K562 (cell line): ENCODE measurements around the gene KCNT1. TPM values are rescaled to one million over a fixed set of nuclear protein-coding genes. Genes with fewer than 3 reads are reported as not detected.

Experiments
- ATAC-seq: fragments of 200-7000 bp; cut with Tn5 transposase; 3 replicates; pipeline ENCODE4 v1.9.1; 2020; ENCODE audit warnings: moderate library complexity
- BruUV-seq: library from RNA; stranded (reverse); fragments of 400-500 nt; replicated peaks from 2 replicates; lab custom pipeline; 2021; lab: Mats Ljungman, UMichigan
- CTCF ChIA-PET: fragments of 300-600 bp; formaldehyde crosslinking; extraction: SDS; loops from one replicate; lab custom pipeline; 2021; ENCODE audit warnings: low intra/inter-chr PET ratio; lab: Yijun Ruan, JAX
- POLR2A ChIA-PET: fragments of 300-600, 350-650 bp; sonication (Branson Sonifier 250); formaldehyde crosslinking; extraction: SDS; loops from one replicate; lab custom pipeline; 2021; ENCODE audit warnings: antibody characterized with exemption, inconsistent platforms; lab: Yijun Ruan, JAX
- DNase-seq, 4 experiments: peaks; one replicate each; pipeline versions ENCODE4 v3.0.0 to v3.0.0-alpha.2; 2011 to 2018; ENCODE audit warnings: low spot score in 3 of 4, mixed read lengths in 3 of 4; ENCODE audit errors: extremely low read depth in 1 of 4
- FAIRE-seq: peaks from 2 replicates; lab custom pipeline; 2011; peaks lifted over from hg19 to GRCh38; lab: Jason Lieb, UNC
- H2AFZ ChIP-seq: 2 replicates; pipeline ENCODE4 v1.6.0; 2011; ENCODE audit warnings: low read depth, low read length, control low read depth, inconsistent platforms
- H3K27ac ChIP-seq: fragments of 200-600 bp; 3 replicates; pipeline ENCODE4 v1.8.0; 2011; ENCODE audit warnings: low read depth, mild to moderate bottlenecking, control low read depth, inconsistent platforms, low read length, moderate library complexity, mixed read lengths; ENCODE audit errors: extremely low read depth
- H3K27me3 ChIP-seq, 2 experiments: fragments of 300-600 bp in 1 of 2; 2 replicates in 1 of 2; 3 replicates in 1 of 2; pipeline versions ENCODE4 v1.6.0 to v1.8.0; 2011; ENCODE audit warnings: inconsistent platforms in 2 of 2, low read length in 2 of 2, mild to moderate bottlenecking in 1 of 2, mixed read lengths in 1 of 2, moderate library complexity in 1 of 2; ENCODE audit not compliant: control insufficient read depth in 2 of 2, insufficient read depth in 2 of 2
- H3K36me3 ChIP-seq: fragments of 300-600 bp; 3 replicates; pipeline ENCODE4 v1.8.0; 2011; ENCODE audit warnings: mild to moderate bottlenecking, low read length, inconsistent platforms; ENCODE audit not compliant: control insufficient read depth, insufficient read depth
- H3K4me1 ChIP-seq, 2 experiments: fragments of 200-600 bp in 1 of 2; replicated peaks in 1 of 2; 2 replicates in 1 of 2; 3 replicates in 1 of 2; pipeline versions ENCODE4 v1.5.1 to v1.8.0; 2011; ENCODE audit warnings: inconsistent platforms in 2 of 2, low read length in 2 of 2, mild to moderate bottlenecking in 1 of 2, mixed read lengths in 1 of 2, moderate library complexity in 1 of 2; ENCODE audit not compliant: control insufficient read depth in 2 of 2, insufficient read depth in 2 of 2
- H3K4me2 ChIP-seq: 2 replicates; pipeline ENCODE4 v1.6.1; 2011; ENCODE audit warnings: low read length, control low read depth, inconsistent platforms, mixed read lengths; ENCODE audit not compliant: insufficient read depth
- H3K4me3 ChIP-seq: fragments of 200-600 bp; sonication (generic), shearing (Covaris generic); 2 replicates; pipeline ENCODE4 v1.5.1; 2016; ENCODE audit warnings: control low read depth, inconsistent platforms
- H3K79me2 ChIP-seq: fragments of 200-600 bp; 3 replicates; pipeline ENCODE4 v1.8.0; 2011; ENCODE audit warnings: low read length, inconsistent platforms; ENCODE audit not compliant: control insufficient read depth, insufficient read depth
- H3K9ac ChIP-seq, 2 experiments: 2 replicates each; pipeline versions ENCODE4 v1.6.0 to v1.6.1; 2011; ENCODE audit warnings: low read depth in 2 of 2, low read length in 2 of 2, control low read depth in 1 of 2, inconsistent platforms in 1 of 2, mild to moderate bottlenecking in 1 of 2, mixed read lengths in 1 of 2; ENCODE audit not compliant: insufficient read depth in 1 of 2
- H3K9me1 ChIP-seq: one replicate; pipeline ENCODE4 v1.6.0; 2011; ENCODE audit warnings: inconsistent platforms, mild to moderate bottlenecking, low read length, moderate library complexity; ENCODE audit not compliant: control insufficient read depth, insufficient read depth
- H3K9me3 ChIP-seq: replicated peaks from 2 replicates; pipeline ENCODE4 v1.5.1; 2011; ENCODE audit warnings: low read depth, low read length, inconsistent platforms; ENCODE audit not compliant: control insufficient read depth, insufficient read depth
- H4K20me1 ChIP-seq: replicated peaks from 2 replicates; pipeline ENCODE4 v1.6.1; 2011; ENCODE audit warnings: low read length, inconsistent platforms, mixed read lengths; ENCODE audit not compliant: control insufficient read depth, insufficient read depth
- ATF7 ChIP-seq: fragments of 450-650 bp; IDR thresholded peaks from 2 replicates; pipeline ENCODE4 v1.7.1; 2014; ENCODE audit warnings: mild to moderate bottlenecking, moderate library complexity
- CBFA2T3 ChIP-seq: fragments of 450-650 bp; IDR thresholded peaks from 2 replicates; pipeline ENCODE4 v1.6.1; 2017
- EWSR1 ChIP-seq: fragments of 450-650 bp; IDR thresholded peaks from 2 replicates; pipeline ENCODE4 v1.6.1; 2018; ENCODE audit warnings: borderline replicate concordance, mild to moderate bottlenecking, low read depth, moderate library complexity; ENCODE audit not compliant: partially characterized antibody
- KAT7 ChIP-seq: sonication (generic); formaldehyde crosslinking; IDR thresholded peaks from 2 replicates; pipeline ENCODE4 v1.8.0; 2022; ENCODE audit warnings: missing genetic modification reagents, mild to moderate bottlenecking, borderline replicate concordance
- MAFF ChIP-seq: IDR thresholded peaks from 2 replicates; pipeline ENCODE4 v1.6.1; 2012; ENCODE audit warnings: low read length, improper control_type of control experiment
- ZNF347 ChIP-seq: fragments of 450-650 bp; formaldehyde crosslinking; IDR thresholded peaks from 2 replicates; pipeline ENCODE4 v1.4.0; 2020; ENCODE audit warnings: low read depth, mild to moderate bottlenecking, moderate library complexity
- WGBS: fragments of 100-300 bp; shearing (Covaris generic); methylation state at CpG from one replicate; pipeline ENCODE4 v1.1.6; 2016; ENCODE audit warnings: low coverage, mixed read lengths; ENCODE audit not compliant: insufficient coverage; ENCODE audit errors: missing lambda C conversion rate; 5-methylcytosine and 5-hydroxymethylcytosine counted together
- in situ Hi-C: fragments of 300-500 bp; cut with MboI; formaldehyde crosslinking; loops from 4 replicates; pipeline ENCODE4 v1.15.0; 2018; ENCODE audit warnings: inconsistent platforms, mixed read lengths
- intact Hi-C: fragments of 100-400 bp; cut with micrococcal nuclease; formaldehyde crosslinking; loops from 2 replicates; pipeline ENCODE4 v1.14.2; 2022
- polyA plus RNA-seq, 8 experiments: library from polyadenylated mRNA; depleted of rRNA in 4 of 8; stranded (reverse) in 5 of 8; unstranded in 3 of 8; fragments of >200 nt; fragmentation: Nextera tagmentation in 2 of 8; fragmentation: Illumina TruSeq in 1 of 8; extraction: Ambion mirVana in 2 of 8; extraction: Trizol in 1 of 8; gene quantifications; 2 replicates each; pipeline versions ENCODE4 v1.2.1 to v1.2.3, GENCODE V29; 2011 to 2014; ENCODE audit warnings: inconsistent platforms in 1 of 8, missing spikeins in 1 of 8
- total RNA-seq, 7 experiments: library from RNA; depleted of rRNA in 6 of 7; stranded (reverse); fragments of >200 nt in 6 of 7; fragmentation: Illumina TruSeq in 2 of 7; extraction: Trizol in 2 of 7; gene quantifications; 2 replicates each; pipeline versions ENCODE4 v1.2.1 to v1.2.3, GENCODE V29; 2011 to 2021; ENCODE audit warnings: low replicate concordance in 1 of 7
- TF ChIP-seq, protein P1 (sequence below): fragments of 450-650 bp; IDR thresholded peaks from 2 replicates; pipeline ENCODE4 v1.7.1; 2018; ENCODE audit warnings: mild to moderate bottlenecking, low read depth; ENCODE audit not compliant: partially characterized antibody
- TF ChIP-seq, protein P2 (sequence below): sonication (generic); formaldehyde crosslinking; IDR thresholded peaks from 2 replicates; pipeline ENCODE4 v1.8.0; 2022; ENCODE audit warnings: mild to moderate bottlenecking, missing genetic modification reagents

KCNT1 gene
- total and polyA plus RNA-seq, 9 of the 15 experiments (the other 6 are each of a cell fraction or from before 2014, with no cell fraction given) = 0.05 TPM; not detected in 8

DNA sequence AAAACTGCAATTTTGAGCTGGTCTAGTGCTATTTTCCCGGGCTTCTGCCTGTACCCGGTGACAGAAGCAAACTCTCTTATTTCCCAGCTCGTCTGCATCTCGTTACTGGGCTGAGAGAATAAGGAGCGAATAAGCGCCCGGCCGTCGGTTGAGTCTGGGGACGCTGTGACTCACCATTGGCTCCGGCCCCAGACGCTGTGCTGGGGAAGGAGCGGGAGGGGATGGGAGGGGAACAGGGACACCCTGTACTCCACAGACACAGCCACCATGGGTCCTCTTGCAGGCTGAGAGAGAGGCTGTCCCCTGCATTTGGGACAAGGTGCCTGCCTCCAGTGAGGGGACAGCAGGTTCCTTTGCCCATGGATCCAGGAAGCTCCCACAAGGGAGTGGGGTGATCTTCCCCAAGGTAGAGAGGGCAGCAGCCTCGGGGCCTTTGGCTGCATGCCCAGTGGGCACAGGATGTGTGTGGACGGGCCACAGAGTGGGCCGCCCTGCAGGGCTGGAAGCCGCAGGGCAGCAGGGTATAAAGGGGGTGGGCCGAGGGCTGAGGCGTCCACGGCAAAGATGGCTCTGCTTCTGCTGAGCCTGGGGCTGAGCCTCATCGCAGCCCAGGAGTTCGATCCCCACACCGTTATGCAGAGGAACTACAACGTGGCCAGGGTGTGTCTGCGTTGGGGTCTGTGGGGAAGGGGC lies 39.1 kb upstream of the KCNT1 start, which contains the start of gene LCN9:
LCN9 (plus strand) TSS at position 552 of the 693 bp plus-strand sequence; CDS start at position 565, 13 bp downstream.
- no peak within 1 kb of the TSS for H3K27ac ChIP-seq
- H3K27me3 ChIP-seq = peaks cover 39 to 78% of the 10 kb centered on the region in 2 experiments
- TF ChIP-seq CBFA2T3 (no peak), MAFF (no peak), ATF7 (no peak), KAT7 (CRISPR knock-in tag) (no peak), ZNF347 (no peak), EWSR1 (no peak)
- TF ChIP-seq, protein P1, sequence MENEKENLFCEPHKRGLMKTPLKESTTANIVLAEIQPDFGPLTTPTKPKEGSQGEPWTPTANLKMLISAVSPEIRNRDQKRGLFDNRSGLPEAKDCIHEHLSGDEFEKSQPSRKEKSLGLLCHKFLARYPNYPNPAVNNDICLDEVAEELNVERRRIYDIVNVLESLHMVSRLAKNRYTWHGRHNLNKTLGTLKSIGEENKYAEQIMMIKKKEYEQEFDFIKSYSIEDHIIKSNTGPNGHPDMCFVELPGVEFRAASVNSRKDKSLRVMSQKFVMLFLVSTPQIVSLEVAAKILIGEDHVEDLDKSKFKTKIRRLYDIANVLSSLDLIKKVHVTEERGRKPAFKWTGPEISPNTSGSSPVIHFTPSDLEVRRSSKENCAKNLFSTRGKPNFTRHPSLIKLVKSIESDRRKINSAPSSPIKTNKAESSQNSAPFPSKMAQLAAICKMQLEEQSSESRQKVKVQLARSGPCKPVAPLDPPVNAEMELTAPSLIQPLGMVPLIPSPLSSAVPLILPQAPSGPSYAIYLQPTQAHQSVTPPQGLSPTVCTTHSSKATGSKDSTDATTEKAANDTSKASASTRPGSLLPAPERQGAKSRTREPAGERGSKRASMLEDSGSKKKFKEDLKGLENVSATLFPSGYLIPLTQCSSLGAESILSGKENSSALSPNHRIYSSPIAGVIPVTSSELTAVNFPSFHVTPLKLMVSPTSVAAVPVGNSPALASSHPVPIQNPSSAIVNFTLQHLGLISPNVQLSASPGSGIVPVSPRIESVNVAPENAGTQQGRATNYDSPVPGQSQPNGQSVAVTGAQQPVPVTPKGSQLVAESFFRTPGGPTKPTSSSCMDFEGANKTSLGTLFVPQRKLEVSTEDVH = no peak
- TF ChIP-seq, protein P2, sequence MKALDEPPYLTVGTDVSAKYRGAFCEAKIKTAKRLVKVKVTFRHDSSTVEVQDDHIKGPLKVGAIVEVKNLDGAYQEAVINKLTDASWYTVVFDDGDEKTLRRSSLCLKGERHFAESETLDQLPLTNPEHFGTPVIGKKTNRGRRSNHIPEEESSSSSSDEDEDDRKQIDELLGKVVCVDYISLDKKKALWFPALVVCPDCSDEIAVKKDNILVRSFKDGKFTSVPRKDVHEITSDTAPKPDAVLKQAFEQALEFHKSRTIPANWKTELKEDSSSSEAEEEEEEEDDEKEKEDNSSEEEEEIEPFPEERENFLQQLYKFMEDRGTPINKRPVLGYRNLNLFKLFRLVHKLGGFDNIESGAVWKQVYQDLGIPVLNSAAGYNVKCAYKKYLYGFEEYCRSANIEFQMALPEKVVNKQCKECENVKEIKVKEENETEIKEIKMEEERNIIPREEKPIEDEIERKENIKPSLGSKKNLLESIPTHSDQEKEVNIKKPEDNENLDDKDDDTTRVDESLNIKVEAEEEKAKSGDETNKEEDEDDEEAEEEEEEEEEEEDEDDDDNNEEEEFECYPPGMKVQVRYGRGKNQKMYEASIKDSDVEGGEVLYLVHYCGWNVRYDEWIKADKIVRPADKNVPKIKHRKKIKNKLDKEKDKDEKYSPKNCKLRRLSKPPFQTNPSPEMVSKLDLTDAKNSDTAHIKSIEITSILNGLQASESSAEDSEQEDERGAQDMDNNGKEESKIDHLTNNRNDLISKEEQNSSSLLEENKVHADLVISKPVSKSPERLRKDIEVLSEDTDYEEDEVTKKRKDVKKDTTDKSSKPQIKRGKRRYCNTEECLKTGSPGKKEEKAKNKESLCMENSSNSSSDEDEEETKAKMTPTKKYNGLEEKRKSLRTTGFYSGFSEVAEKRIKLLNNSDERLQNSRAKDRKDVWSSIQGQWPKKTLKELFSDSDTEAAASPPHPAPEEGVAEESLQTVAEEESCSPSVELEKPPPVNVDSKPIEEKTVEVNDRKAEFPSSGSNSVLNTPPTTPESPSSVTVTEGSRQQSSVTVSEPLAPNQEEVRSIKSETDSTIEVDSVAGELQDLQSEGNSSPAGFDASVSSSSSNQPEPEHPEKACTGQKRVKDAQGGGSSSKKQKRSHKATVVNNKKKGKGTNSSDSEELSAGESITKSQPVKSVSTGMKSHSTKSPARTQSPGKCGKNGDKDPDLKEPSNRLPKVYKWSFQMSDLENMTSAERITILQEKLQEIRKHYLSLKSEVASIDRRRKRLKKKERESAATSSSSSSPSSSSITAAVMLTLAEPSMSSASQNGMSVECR (CRISPR knock-in tag) = no peak
- TF ChIP-seq, all 486 proteins: peak for 0
- 2% methylated on average over 25 of the region's 25 CpGs for whole genome bisulfite sequencing
- Histone ChIP-seq H4K20me1 (peaks cover 7% of the 10 kb centered on the region; the same call in 1 of the 2 replicates), H3K9me3 (no peaks in the 10 kb centered on the region), H3K4me1 (no peaks in the 10 kb centered on the region), H3K4me2 (no peak within 1 kb of the TSS), H3K4me3 (no peak within 1 kb of the TSS), H3K36me3 (no peaks in the 10 kb centered on the region), H3K9ac (no peak within 1 kb of the TSS), H2AFZ (no peak within 1 kb of the TSS), H3K79me2 (no peaks in the 10 kb centered on the region), H3K9me1 (no peaks in the 10 kb centered on the region)
- ATAC-seq (peak; percentile 54; the same call in 2 of the 3 replicates), DNase-seq (no peak), FAIRE-seq (no peak)
- BruUV-seq = no TSS peak
- intact Hi-C loops (no loop called here), in situ Hi-C loops (no loop called here)
- CTCF ChIA-PET = no interaction called here
- POLR2A ChIA-PET = interaction anchor here (0.6 to 0.7 kb wide), 2 partner anchors 89 to 306 kb away, joined by 3 read pairs; no protein-coding TSS in a partner anchor
